NB4 (cell line): ENCODE measurements around the gene NAALADL2.

ENCODE experiments used
- CTCF ChIP-seq: IDR thresholded peaks from one replicate; pipeline ENCODE4 v1.5.1; 2012; ENCODE audit warnings: low read depth, low read length
- MAX ChIP-seq: IDR thresholded peaks from 2 replicates; pipeline ENCODE4 v1.6.1; 2011; ENCODE audit warnings: low read depth, low read length
- MYC ChIP-seq: IDR thresholded peaks from 2 replicates; pipeline ENCODE4 v1.6.1; 2011; ENCODE audit warnings: low read depth, low read length
- POLR2A ChIP-seq: IDR thresholded peaks from 2 replicates; pipeline ENCODE4 v1.6.1; 2011; ENCODE audit warnings: mild to moderate bottlenecking; ENCODE audit not compliant: insufficient read length; ENCODE audit errors: extremely low read depth

GRCh38 chr3:175279457-175279856 is 420.3 kb downstream of the NAALADL2 start:
- TF ChIP-seq CTCF, result no peak
- TF ChIP-seq POLR2A, result no peak
- no peak for TF ChIP-seq MAX
- TF ChIP-seq MYC, result no peak
